HCT116 (cell line): Measurements from ENCODE around the gene TNRC6A. TPM values are rescaled to one million over a fixed set of nuclear protein-coding genes. Genes with fewer than 3 reads are reported as not detected.

ENCODE experiments used
- ATAC-seq: fragments of 200-7000 bp; cut with Tn5 transposase; 2 replicates; pipeline ENCODE4 v1.9.1; 2020; ENCODE audit warnings: mild to moderate bottlenecking, moderate library complexity
- BruUV-seq: library from RNA; stranded (reverse); fragments of 400-500 nt; replicated peaks from 2 replicates; lab custom pipeline; 2021; lab: Mats Ljungman, UMichigan
- CTCF ChIA-PET: fragments of 300-600 bp; sonication (Branson Sonifier 250); formaldehyde crosslinking; loops from one replicate; lab custom pipeline; 2021; ENCODE audit warnings: antibody characterized with exemption; lab: Charles Lee
- POLR2A ChIA-PET: fragments of 300-600, 350-600 bp; sonication (Branson Sonifier 250); formaldehyde crosslinking; loops from one replicate; lab custom pipeline; 2021; ENCODE audit warnings: antibody characterized with exemption; lab: Charles Lee
- RAD21 ChIA-PET, 2 experiments: fragments of 300-600 bp; sonication (Branson Sonifier 250); formaldehyde crosslinking; loops; one replicate each; lab custom pipeline; 2023; ENCODE audit warnings: low total read pairs in 2 of 2; ENCODE audit not compliant: uncharacterized antibody in 2 of 2, unreplicated experiment in 2 of 2, low non-redundant PET in 1 of 2; lab: Charles Lee
- DNase-seq: peaks from one replicate; pipeline ENCODE4 v3.0.0-alpha.2; 2010; ENCODE audit warnings: low read depth, low spot score
- H2AFZ ChIP-seq: fragments of 200-600 bp; shearing (Covaris generic), sonication (generic); 2 replicates; pipeline ENCODE4 v1.6.1; 2017; ENCODE audit warnings: low read depth, mixed run types, mixed read lengths, antibody characterized with exemption, low read length; ENCODE audit not compliant: poor library complexity, severe bottlenecking
- H3K27ac ChIP-seq: 2 replicates; pipeline ENCODE4 v1.5.1; 2012; ENCODE audit warnings: low read depth, low read length
- H3K27me3 ChIP-seq: fragments of 200-600 bp; sonication (generic); 2 replicates; pipeline ENCODE4 v1.6.1; 2016; ENCODE audit warnings: mixed run types, low read length, mixed read lengths; ENCODE audit not compliant: insufficient read depth
- H3K36me3 ChIP-seq, 2 experiments: fragments of 200-500 bp in 1 of 2; fragments of 200-600 bp in 1 of 2; sonication (Bioruptor generic) in 1 of 2; sonication (generic) in 1 of 2; 2 replicates each; pipeline versions ENCODE4 v1.5.1 to v1.6.1; 2014 to 2016; ENCODE audit warnings: low read length in 2 of 2, inconsistent platforms in 1 of 2, mixed read lengths in 1 of 2, mixed run types in 1 of 2; ENCODE audit not compliant: insufficient read depth in 2 of 2, control insufficient read depth in 1 of 2
- H3K4me1 ChIP-seq, 2 experiments: fragments of 200-600 bp in 1 of 2; sonication (generic) in 1 of 2; 2 replicates each; pipeline versions ENCODE4 v1.5.1 to v1.6.1; 2012 to 2017; ENCODE audit warnings: low read length in 2 of 2, inconsistent platforms in 1 of 2, mild to moderate bottlenecking in 1 of 2, mixed read lengths in 1 of 2, mixed run types in 1 of 2, moderate library complexity in 1 of 2; ENCODE audit not compliant: insufficient read depth in 2 of 2, control insufficient read depth in 1 of 2
- H3K4me2 ChIP-seq: fragments of 200-600 bp; sonication (generic); 2 replicates; pipeline ENCODE4 v1.6.1; 2017; ENCODE audit warnings: mixed run types, low read length, mixed read lengths
- H3K4me3 ChIP-seq, 2 experiments: fragments of 200-600 bp in 1 of 2; sonication (generic) in 1 of 2; replicated peaks in 1 of 2; 2 replicates each; pipeline ENCODE4 v1.5.1; 2011 to 2016; ENCODE audit warnings: low read length in 2 of 2, control low read depth in 1 of 2, low read depth in 1 of 2, mild to moderate bottlenecking in 1 of 2, mixed read lengths in 1 of 2, mixed run types in 1 of 2
- H3K79me2 ChIP-seq: fragments of 200-600 bp; sonication (generic); 2 replicates; pipeline ENCODE4 v1.6.1; 2017; ENCODE audit warnings: mild to moderate bottlenecking, mixed run types, low read length, moderate library complexity, mixed read lengths; ENCODE audit not compliant: insufficient read depth
- H3K9ac ChIP-seq: fragments of 200-600 bp; sonication (generic); 2 replicates; pipeline ENCODE4 v1.6.1; 2016; ENCODE audit warnings: low read length, mixed read lengths
- H3K9me2 ChIP-seq: fragments of 200-600 bp; sonication (generic), shearing (Covaris generic); 2 replicates; pipeline ENCODE4 v1.6.1; 2017; ENCODE audit warnings: mixed run types, mild to moderate bottlenecking, moderate library complexity; ENCODE audit not compliant: insufficient read depth
- H3K9me3 ChIP-seq, 2 experiments: fragments of 200-500 bp in 1 of 2; fragments of 200-600 bp in 1 of 2; sonication (Bioruptor generic) in 1 of 2; sonication (generic) in 1 of 2; 2 replicates each; pipeline ENCODE4 v1.6.1; 2014 to 2017; ENCODE audit warnings: low read length in 2 of 2, mixed read lengths in 2 of 2, inconsistent platforms in 1 of 2, low read depth in 1 of 2, mild to moderate bottlenecking in 1 of 2, mixed run types in 1 of 2, moderate library complexity in 1 of 2; ENCODE audit not compliant: control insufficient read depth in 1 of 2, insufficient read depth in 1 of 2
- H4K20me1 ChIP-seq: fragments of 200-600 bp; sonication (generic), shearing (Covaris generic); 2 replicates; pipeline ENCODE4 v1.6.1; 2017; ENCODE audit warnings: mixed run types, mild to moderate bottlenecking, moderate library complexity; ENCODE audit not compliant: insufficient read depth
- ATF3 ChIP-seq: IDR thresholded peaks from 2 replicates; pipeline ENCODE4 v1.6.1; 2012
- CBX3 ChIP-seq: IDR thresholded peaks from 2 replicates; pipeline ENCODE4 v1.6.1; 2012; ENCODE audit warnings: low read depth
- CEBPB ChIP-seq: IDR thresholded peaks from 2 replicates; pipeline ENCODE4 v1.6.1; 2012; ENCODE audit warnings: low read depth
- CTCF ChIP-seq, 3 experiments: fragments of 200-600 bp in 1 of 3; sonication (generic) in 1 of 3; IDR thresholded peaks in 2 of 3; conservative IDR thresholded peaks in 1 of 3; 2 replicates each; pipeline ENCODE4 v1.5.1; 2012 to 2017; ENCODE audit warnings: low read depth in 2 of 3, low read length in 2 of 3, antibody characterized with exemption in 1 of 3, borderline replicate concordance in 1 of 3, control low read depth in 1 of 3, mild to moderate bottlenecking in 1 of 3, mixed read lengths in 1 of 3, mixed run types in 1 of 3, moderate library complexity in 1 of 3; ENCODE audit not compliant: insufficient read depth in 1 of 3
- ELF1 ChIP-seq: IDR thresholded peaks from 2 replicates; pipeline ENCODE4 v1.6.1; 2012; ENCODE audit warnings: low read depth, borderline replicate concordance
- EZH2phosphoT487 ChIP-seq: fragments of 200-600 bp; IDR thresholded peaks from 2 replicates; pipeline ENCODE4 v1.6.1; 2018; ENCODE audit warnings: antibody characterized with exemption, borderline replicate concordance
- FOSL1 ChIP-seq: IDR thresholded peaks from 2 replicates; pipeline ENCODE4 v1.6.1; 2012; ENCODE audit warnings: low read depth
- JUND ChIP-seq: IDR thresholded peaks from 2 replicates; pipeline ENCODE4 v1.6.1; 2012
- POLR2AphosphoS5 ChIP-seq: IDR thresholded peaks from 2 replicates; pipeline ENCODE4 v1.6.1; 2011; ENCODE audit warnings: mild to moderate bottlenecking, low read depth, low read length, moderate library complexity
- RAD21 ChIP-seq: IDR thresholded peaks from 2 replicates; pipeline ENCODE4 v1.6.1; 2012; ENCODE audit warnings: low read depth, mild to moderate bottlenecking
- REST ChIP-seq: IDR thresholded peaks from 2 replicates; pipeline ENCODE4 v1.6.1; 2012; ENCODE audit warnings: low read depth
- SIN3A ChIP-seq: IDR thresholded peaks from 2 replicates; pipeline ENCODE4 v1.6.1; 2012; ENCODE audit warnings: low read depth
- SRF ChIP-seq: IDR thresholded peaks from 2 replicates; pipeline ENCODE4 v1.6.1; 2012; ENCODE audit warnings: low read depth
- TCF7L2 ChIP-seq: IDR thresholded peaks from 2 replicates; pipeline ENCODE4 v1.7.0; 2011; ENCODE audit warnings: borderline replicate concordance, inconsistent platforms; ENCODE audit not compliant: insufficient read depth, insufficient read length; ENCODE audit errors: extremely low read depth
- YY1 ChIP-seq: IDR thresholded peaks from 2 replicates; pipeline ENCODE4 v1.6.1; 2011; ENCODE audit warnings: low read length, low read depth, moderate library complexity, mild to moderate bottlenecking; ENCODE audit not compliant: insufficient replicate concordance; ENCODE audit errors: extremely low read depth
- ZFX ChIP-seq: fragments of 450-650 bp; IDR thresholded peaks from 2 replicates; pipeline ENCODE4 v1.6.1; 2017
- ZNF274 ChIP-seq: fragments of 200-500 bp; sonication (Bioruptor generic); IDR thresholded peaks from 2 replicates; pipeline ENCODE4 v1.6.1; 2014; ENCODE audit warnings: mild to moderate bottlenecking, low read depth, low read length, inconsistent platforms
- intact Hi-C: fragments of 100-400 bp; cut with micrococcal nuclease; formaldehyde crosslinking; loops from 2 replicates; pipeline ENCODE4 v1.10.0; 2022
- total RNA-seq: library from RNA; stranded (reverse); gene quantifications from one replicate; pipeline ENCODE4 v1.2.1, GENCODE V29; 2021; ENCODE audit not compliant: unreplicated experiment
- TF ChIP-seq, protein P1 (sequence below): IDR thresholded peaks from 2 replicates; pipeline ENCODE4 v1.6.1; 2011; ENCODE audit warnings: mild to moderate bottlenecking, low read length, moderate library complexity; ENCODE audit not compliant: insufficient replicate concordance; ENCODE audit errors: extremely low read depth

TNRC6A gene
- total RNA-seq, 1 experiment from 2014 or later, result 37.0 TPM

- Histone ChIP-seq H2AFZ (no peak overlapping the region), H3K27ac (no peak overlapping the region), H4K20me1 (no peaks in the 10 kb centered on the region), H3K4me3 (no peak overlapping the region), H3K4me2 (peak overlapping the region; percentile 32), H3K79me2 (no peaks in the 10 kb centered on the region), H3K9me2 (no peaks in the 10 kb centered on the region), H3K36me3 (no peaks in the 10 kb centered on the region), H3K27me3 (no peaks in the 10 kb centered on the region), H3K4me1 (peaks cover 0 to 20% of the 10 kb centered on the region in 2 experiments; a peak in 2 of 4 replicates), H3K9me3 (no peaks in the 10 kb centered on the region), H3K9ac (no peak overlapping the region)
- TF ChIP-seq ATF3, result no peak
- TF ChIP-seq POLR2AphosphoS5, result no peak
- TF ChIP-seq TCF7L2, result no peak
- TF ChIP-seq YY1, result no peak
- TF ChIP-seq, protein P1, sequence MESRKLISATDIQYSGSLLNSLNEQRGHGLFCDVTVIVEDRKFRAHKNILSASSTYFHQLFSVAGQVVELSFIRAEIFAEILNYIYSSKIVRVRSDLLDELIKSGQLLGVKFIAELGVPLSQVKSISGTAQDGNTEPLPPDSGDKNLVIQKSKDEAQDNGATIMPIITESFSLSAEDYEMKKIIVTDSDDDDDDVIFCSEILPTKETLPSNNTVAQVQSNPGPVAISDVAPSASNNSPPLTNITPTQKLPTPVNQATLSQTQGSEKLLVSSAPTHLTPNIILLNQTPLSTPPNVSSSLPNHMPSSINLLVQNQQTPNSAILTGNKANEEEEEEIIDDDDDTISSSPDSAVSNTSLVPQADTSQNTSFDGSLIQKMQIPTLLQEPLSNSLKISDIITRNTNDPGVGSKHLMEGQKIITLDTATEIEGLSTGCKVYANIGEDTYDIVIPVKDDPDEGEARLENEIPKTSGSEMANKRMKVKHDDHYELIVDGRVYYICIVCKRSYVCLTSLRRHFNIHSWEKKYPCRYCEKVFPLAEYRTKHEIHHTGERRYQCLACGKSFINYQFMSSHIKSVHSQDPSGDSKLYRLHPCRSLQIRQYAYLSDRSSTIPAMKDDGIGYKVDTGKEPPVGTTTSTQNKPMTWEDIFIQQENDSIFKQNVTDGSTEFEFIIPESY, result no peak
- no peak for TF ChIP-seq REST
- TF ChIP-seq SRF, result no peak
- TF ChIP-seq RAD21, result no peak
- no peak for TF ChIP-seq CBX3
- no peak for TF ChIP-seq FOSL1
- TF ChIP-seq ELF1, result no peak
- no peak for TF ChIP-seq JUND
- no peak for TF ChIP-seq EZH2phosphoT487
- no peak for TF ChIP-seq ZFX
- TF ChIP-seq SIN3A, result no peak
- TF ChIP-seq CTCF (IDR thresholded peaks at IDR 0.05 in 2 of 3, conservative IDR thresholded peaks at IDR 0.05 in 1 of 3; ENCODE audit: borderline replicate concordance in 1 of 3, insufficient read depth in 1 of 3, low read depth in 2 of 3, low read length in 2 of 3), result no peak
- TF ChIP-seq CEBPB, result no peak
- TF ChIP-seq ZNF274, result no peak
- CTCF ChIA-PET, result no interaction called here
- RAD21 ChIA-PET, result no interaction called here
- DNase-seq (no peak), ATAC-seq (no peak)
- intact Hi-C loops, result no loop called here
- no TSS peak for BruUV-seq
- POLR2A ChIA-PET, result no interaction called here
Measured at GRCh38 chr16:24838554-24839266, 109.3 kb downstream of the TNRC6A start.
